ENCODE data around the gene OR2B3. TPM values are rescaled to one million over a fixed set of nuclear protein-coding genes. Genes with fewer than 3 reads are reported as not detected.
"Not testable (repeated sequence)": the region's sequence is repeated elsewhere in the genome, so short reads cannot be mapped to it uniquely, and the experiment has no call there.

OR2B3 gene
- not detected for polyA plus RNA-seq (2013, experiment 1 of 2; ENCODE audit: insufficient read length)
- polyA plus RNA-seq (2013, experiment 2 of 2; ENCODE audit: insufficient read length): not detected

- no peak for DNase-seq
Measured at GRCh38 chr6:29087213-29087612, at the start of gene OR2B3. Gene OR2B3, minus strand, starts transcription at chr6:29087313. Its CDS starts 65 bp downstream, at chr6:29087248.

- no peak for DNase-seq
Measured at GRCh38 chr6:29131691-29132090, 44.6 kb upstream of the OR2B3 start.

- no peak for DNase-seq
Measured at GRCh38 chr6:29130644-29131043, 43.5 kb upstream of the OR2B3 start.

- DNase-seq: no peak
Measured at GRCh38 chr6:29129326-29130012, 42.4 kb upstream of the OR2B3 start.

- DNase-seq: not testable (repeated sequence)
Measured at GRCh38 chr6:29114964-29115363, 27.9 kb upstream of the OR2B3 start.

GRCh38 chr6:29112135-29112534, 25.0 kb upstream of the OR2B3 start:
- DNase-seq: no peak

GRCh38 chr6:29107758-29108157, 20.6 kb upstream of the OR2B3 start, which contains the start of gene OR2J3:
Gene OR2J3, plus strand, starts transcription at chr6:29108058. Its CDS starts 3,833 bp downstream, at chr6:29111891.
- no peak for DNase-seq

GRCh38 chr6:29099190-29099589, 12.1 kb upstream of the OR2B3 start, which contains the start of gene OR2J1:
Gene OR2J1, plus strand, starts transcription at chr6:29099490. Its CDS starts 1,453 bp downstream, at chr6:29100943.
- no peak for DNase-seq

- DNase-seq: no peak
Measured at GRCh38 chr6:29097803-29098202, 10.7 kb upstream of the OR2B3 start.

GRCh38 chr6:29092957-29093356, 5.8 kb upstream of the OR2B3 start:
- DNase-seq: no peak

GRCh38 chr6:29082457-29082856, 4.7 kb downstream of the OR2B3 start:
- DNase-seq: no peak

GRCh38 chr6:29081312-29081711, 5.8 kb downstream of the OR2B3 start:
- no peak for DNase-seq

GRCh38 chr6:29079203-29079602, 7.9 kb downstream of the OR2B3 start:
- DNase-seq: no peak

GRCh38 chr6:29071831-29072723, 15.0 kb downstream of the OR2B3 start:
- DNase-seq: peak; percentile 23

GRCh38 chr6:29051680-29052079, 35.4 kb downstream of the OR2B3 start:
- no peak for DNase-seq

GRCh38 chr6:29045075-29045474, 42.0 kb downstream of the OR2B3 start, which contains the start of gene OR2W1:
Gene OR2W1, minus strand, starts transcription at chr6:29045175. Its CDS starts 0 bp downstream, at chr6:29045175.
- DNase-seq: no peak
